IPS-15b (cell line): ENCODE results near the gene SPATA2L.

Experiments
- H3K27me3 ChIP-seq: one replicate; pipeline ENCODE4 v1.6.1; 2013; ENCODE audit warnings: low read length; ENCODE audit not compliant: control insufficient read depth, insufficient read depth
- H3K36me3 ChIP-seq: one replicate; pipeline ENCODE4 v1.6.1; 2013; ENCODE audit warnings: low read length; ENCODE audit not compliant: control insufficient read depth, insufficient read depth
- H3K4me1 ChIP-seq: one replicate; pipeline ENCODE4 v1.6.1; 2013; ENCODE audit warnings: mild to moderate bottlenecking, low read length; ENCODE audit not compliant: control insufficient read depth, insufficient read depth
- H3K4me3 ChIP-seq: one replicate; pipeline ENCODE4 v1.5.1; 2013; ENCODE audit warnings: low read depth, low read length
- H3K9ac ChIP-seq: one replicate; pipeline ENCODE4 v1.6.1; 2013; ENCODE audit warnings: low read depth, mild to moderate bottlenecking, low read length
- H3K9me3 ChIP-seq: one replicate; pipeline ENCODE4 v1.6.1; 2013; ENCODE audit warnings: mild to moderate bottlenecking, low read length; ENCODE audit not compliant: control insufficient read depth, insufficient read depth

Gene SPATA2L

DNA sequence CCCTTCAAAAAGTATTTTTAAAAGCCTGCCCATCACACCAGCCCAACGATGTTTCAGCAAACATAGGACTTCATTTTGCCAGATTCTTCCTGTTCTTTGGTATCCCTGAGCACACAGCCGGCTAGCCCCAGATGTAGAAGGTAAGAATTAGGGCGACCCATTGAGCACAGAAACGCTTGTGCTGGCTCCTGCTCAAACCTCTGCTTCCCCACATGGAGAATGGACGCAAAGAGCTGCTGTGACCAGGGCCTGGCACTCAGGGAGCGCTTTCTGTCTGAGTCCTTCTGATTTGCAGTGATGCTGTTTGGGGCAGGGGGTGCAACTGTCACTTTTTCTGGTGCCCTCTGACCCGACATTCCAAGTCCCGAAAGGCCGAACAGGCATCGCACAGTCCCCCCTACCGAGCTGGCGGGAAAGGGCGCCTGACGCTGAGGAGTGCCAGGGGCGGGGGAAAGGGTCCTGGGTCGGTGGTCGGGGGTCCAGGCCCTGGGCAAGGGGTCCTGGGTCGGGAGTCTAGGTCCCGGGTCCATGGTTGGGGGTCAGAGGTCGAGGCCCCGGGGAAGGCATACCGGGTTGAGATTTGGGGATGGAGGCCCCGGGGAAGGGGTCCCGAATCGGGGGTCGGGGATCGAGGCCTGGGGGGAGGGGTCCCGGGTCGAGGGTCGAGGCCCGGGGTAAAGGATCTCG lies 44.9 kb downstream of the SPATA2L start:
- no peak overlapping the region for H3K9ac ChIP-seq
- no peaks in the 10 kb centered on the region for H3K27me3 ChIP-seq
- H3K4me3 ChIP-seq = peak overlapping the region; percentile 49
- peaks cover 4% of the 10 kb centered on the region for H3K36me3 ChIP-seq
- H3K4me1 ChIP-seq = no peaks in the 10 kb centered on the region
- H3K9me3 ChIP-seq = no peaks in the 10 kb centered on the region

DNA sequence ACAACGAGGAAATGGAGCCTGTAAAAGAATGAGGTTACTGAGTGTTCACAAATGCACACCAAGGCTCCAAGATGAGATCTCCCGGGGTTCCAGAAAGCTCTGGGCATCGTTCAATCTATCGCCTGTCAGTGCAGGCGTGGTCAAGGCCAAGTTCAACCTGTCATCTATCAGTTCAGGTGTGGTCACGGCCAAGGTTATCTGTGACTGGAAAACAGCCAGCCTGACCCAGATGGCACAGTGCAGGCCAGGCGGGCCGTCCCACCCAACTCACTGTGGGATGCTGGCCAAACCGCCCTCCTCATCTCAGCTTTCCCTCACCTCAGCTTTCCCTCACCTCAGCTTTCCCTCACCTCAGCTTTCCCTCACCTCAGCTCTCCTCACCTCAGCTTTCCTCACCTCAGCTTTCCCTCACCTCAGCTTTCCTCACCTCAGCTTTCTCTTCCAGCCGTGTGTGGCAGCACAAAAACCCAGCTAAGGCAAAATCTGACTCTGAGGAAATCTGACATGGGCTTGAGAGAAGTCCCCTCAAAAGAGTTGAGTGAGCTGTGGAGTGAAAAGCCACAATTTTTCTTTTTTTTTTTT lies 46.4 kb downstream of the SPATA2L start:
- no peaks in the 10 kb centered on the region for H3K9me3 ChIP-seq
- H3K36me3 ChIP-seq = no peaks in the 10 kb centered on the region
- H3K4me3 ChIP-seq = no peak overlapping the region
- H3K4me1 ChIP-seq = no peaks in the 10 kb centered on the region
- no peaks in the 10 kb centered on the region for H3K27me3 ChIP-seq
- H3K9ac ChIP-seq = no peak overlapping the region

DNA sequence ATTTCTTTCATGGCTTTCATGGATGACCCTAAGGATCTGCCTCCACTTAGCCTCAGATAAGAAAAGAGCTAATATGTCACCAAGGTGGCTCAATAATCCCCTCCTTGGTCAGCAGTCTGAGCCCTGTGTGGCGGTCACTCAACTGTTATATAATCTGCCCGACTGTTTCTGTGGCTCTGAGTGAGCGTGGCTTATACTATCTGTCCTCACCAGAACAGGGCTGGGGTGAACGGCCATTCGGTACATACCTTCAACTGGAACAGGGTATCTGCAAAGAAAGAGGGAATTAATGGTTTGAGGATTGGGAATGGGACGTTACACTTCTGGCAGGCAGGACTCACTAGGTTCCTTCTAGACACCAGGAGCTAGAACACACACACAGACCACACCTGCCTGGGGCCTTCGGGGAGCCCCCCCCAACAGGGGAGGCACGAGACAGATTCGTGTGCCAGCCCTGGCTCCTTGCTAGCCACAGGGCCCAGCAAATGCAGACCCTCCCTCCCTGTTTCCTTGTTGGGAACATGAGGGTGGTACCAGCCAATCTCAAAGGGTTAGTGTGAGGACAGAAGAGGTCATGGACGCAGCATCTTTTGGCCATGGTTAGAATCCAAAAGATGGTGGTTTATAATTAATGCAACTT lies 47.7 kb downstream of the SPATA2L start:
- no peak overlapping the region for H3K4me3 ChIP-seq
- H3K9me3 ChIP-seq = no peaks in the 10 kb centered on the region
- no peaks in the 10 kb centered on the region for H3K36me3 ChIP-seq
- H3K4me1 ChIP-seq = no peaks in the 10 kb centered on the region
- H3K27me3 ChIP-seq = no peaks in the 10 kb centered on the region
- H3K9ac ChIP-seq = no peak overlapping the region

DNA sequence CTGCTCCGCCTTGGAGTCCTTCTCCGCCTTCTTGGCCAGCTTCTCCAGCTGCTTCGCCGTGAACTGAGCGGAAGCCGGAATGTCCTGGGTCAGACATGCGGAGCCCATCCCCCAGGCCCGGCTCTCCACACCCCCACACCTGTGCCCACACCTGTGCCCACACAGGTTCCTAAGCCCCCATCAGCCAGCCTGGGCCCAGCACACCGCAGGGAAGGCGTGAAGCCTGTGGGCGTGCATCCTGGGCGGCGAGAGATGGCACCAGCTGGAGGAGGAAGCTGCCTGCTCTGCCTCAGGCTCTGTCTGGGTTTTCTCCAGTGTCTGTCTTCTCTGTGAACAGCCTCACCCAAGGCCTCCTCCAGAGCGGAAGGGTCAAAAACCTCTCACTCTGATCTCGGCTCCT lies 49.9 kb downstream of the SPATA2L start:
- Histone ChIP-seq H3K36me3 (peaks cover 7% of the 10 kb centered on the region), H3K27me3 (no peaks in the 10 kb centered on the region), H3K4me1 (no peaks in the 10 kb centered on the region), H3K4me3 (no peak overlapping the region), H3K9ac (no peak overlapping the region), H3K9me3 (no peaks in the 10 kb centered on the region)

DNA sequence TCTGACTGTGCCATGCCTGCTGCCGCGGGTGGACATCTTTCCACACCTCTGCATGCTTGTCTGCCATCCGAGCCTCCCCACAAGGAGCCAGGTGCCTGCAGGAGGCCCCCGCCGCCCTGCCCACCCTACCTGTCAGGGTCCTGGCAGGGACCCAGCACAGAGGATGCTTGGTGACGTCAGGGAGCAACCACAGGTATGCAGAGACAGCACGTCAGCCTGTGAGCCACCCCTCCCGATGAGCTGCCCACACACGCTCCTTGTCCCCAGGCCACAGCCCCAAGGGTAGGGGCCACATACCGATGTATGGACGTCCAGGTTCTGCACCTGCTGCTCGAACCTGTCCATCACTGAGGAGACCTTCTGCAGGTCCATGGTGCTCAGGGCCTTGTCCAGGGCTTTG lies 54.6 kb downstream of the SPATA2L start:
- Histone ChIP-seq H3K4me3 (no peak overlapping the region), H3K27me3 (no peaks in the 10 kb centered on the region), H3K9ac (no peak overlapping the region), H3K4me1 (no peaks in the 10 kb centered on the region), H3K9me3 (no peaks in the 10 kb centered on the region), H3K36me3 (peaks cover 22% of the 10 kb centered on the region)
